Measurements from ENCODE around the gene EEF1AKMT2. TPM values are rescaled to one million over a fixed set of nuclear protein-coding genes. Genes with fewer than 3 reads are reported as not detected.

Gene EEF1AKMT2
- total RNA-seq, 1 donor = 20.3 TPM

- Histone ChIP-seq H3K79me2 (ENCODE audit: insufficient read depth, low read length) (peaks cover 4% of the 10 kb centered on the region), H3K4me2 (ENCODE audit: insufficient read depth, low read length) (no peak overlapping the region), H3K4me3 (ENCODE audit: insufficient read depth, low read length) (no peak overlapping the region), H3K4me1 (ENCODE audit: insufficient read depth, low read length) (no peaks in the 10 kb centered on the region), H4K20me1 (ENCODE audit: insufficient read depth, low read length) (peaks cover 25% of the 10 kb centered on the region), H3K9me3 (ENCODE audit: low read depth, low read length) (no peaks in the 10 kb centered on the region), H3K27ac (ENCODE audit: low read depth, low read length) (no peak overlapping the region), H3K36me3 (ENCODE audit: insufficient read depth, low read length) (peaks cover 6% of the 10 kb centered on the region), H2AFZ (ENCODE audit: low read length) (no peak overlapping the region), H3K27me3 (ENCODE audit: insufficient read depth, low read length) (no peaks in the 10 kb centered on the region)
- TF ChIP-seq CTCF (IDR thresholded peaks at IDR 0.05; ENCODE audit: extremely low read depth, low read depth, low read length) = no peak
- no peak for DNase-seq (ENCODE audit: insufficient read length, low spot score, missing footprints)
Observed at GRCh38 chr10:124709861-124710260, 81.8 kb downstream of the EEF1AKMT2 start.

GRCh38 chr10:124708922-124709520 lies 82.7 kb downstream of the EEF1AKMT2 start:
- DNase-seq (ENCODE audit: insufficient read length, low spot score, missing footprints) = no peak
- no peak overlapping the region for H2AFZ ChIP-seq (ENCODE audit: low read length)
- H3K79me2 ChIP-seq (ENCODE audit: insufficient read depth, low read length) = peaks cover 4% of the 10 kb centered on the region
- no peaks in the 10 kb centered on the region for H3K27me3 ChIP-seq (ENCODE audit: insufficient read depth, low read length)
- peaks cover 6% of the 10 kb centered on the region for H3K36me3 ChIP-seq (ENCODE audit: insufficient read depth, low read length)
- H3K27ac ChIP-seq (ENCODE audit: low read depth, low read length) = no peak overlapping the region
- peaks cover 25% of the 10 kb centered on the region for H4K20me1 ChIP-seq (ENCODE audit: insufficient read depth, low read length)
- H3K9me3 ChIP-seq (ENCODE audit: low read depth, low read length) = no peaks in the 10 kb centered on the region
- H3K4me3 ChIP-seq (ENCODE audit: insufficient read depth, low read length) = no peak overlapping the region
- H3K4me1 ChIP-seq (ENCODE audit: insufficient read depth, low read length) = no peaks in the 10 kb centered on the region
- H3K4me2 ChIP-seq (ENCODE audit: insufficient read depth, low read length) = no peak overlapping the region
- TF ChIP-seq CTCF (IDR thresholded peaks at IDR 0.05; ENCODE audit: extremely low read depth, low read depth, low read length) = no peak

- H3K27ac ChIP-seq (ENCODE audit: low read depth, low read length) = no peak overlapping the region
- H3K4me3 ChIP-seq (ENCODE audit: insufficient read depth, low read length) = no peak overlapping the region
- H3K9me3 ChIP-seq (ENCODE audit: low read depth, low read length) = no peaks in the 10 kb centered on the region
- H3K4me2 ChIP-seq (ENCODE audit: insufficient read depth, low read length) = no peak overlapping the region
- H3K27me3 ChIP-seq (ENCODE audit: insufficient read depth, low read length) = no peaks in the 10 kb centered on the region
- peaks cover 6% of the 10 kb centered on the region for H3K36me3 ChIP-seq (ENCODE audit: insufficient read depth, low read length)
- peaks cover 21% of the 10 kb centered on the region for H4K20me1 ChIP-seq (ENCODE audit: insufficient read depth, low read length)
- H3K4me1 ChIP-seq (ENCODE audit: insufficient read depth, low read length) = no peaks in the 10 kb centered on the region
- H2AFZ ChIP-seq (ENCODE audit: low read length) = no peak overlapping the region
- no peak for DNase-seq (ENCODE audit: insufficient read length, low spot score, missing footprints)
- TF ChIP-seq CTCF (IDR thresholded peaks at IDR 0.05; ENCODE audit: extremely low read depth, low read depth, low read length) = no peak
- H3K79me2 ChIP-seq (ENCODE audit: insufficient read depth, low read length) = peaks cover 4% of the 10 kb centered on the region
Observed at GRCh38 chr10:124708246-124708779, 83.4 kb downstream of the EEF1AKMT2 start.

Small RNA genes lying within 50 kb of the gene (small RNA-seq; reads per million reads assigned to genes)
- not detected for gene RF00019

Other genes with a start within 250 kb of the EEF1AKMT2 start
- 12.1 and 12.7 TPM in 2 replicates for gene FAM53B, start 47.5 kb downstream of the EEF1AKMT2 start, total RNA-seq
- 13.0 and 13.8 TPM in 2 replicates for gene ABRAXAS2, start 9.9 kb upstream of the EEF1AKMT2 start, total RNA-seq
- gene ZRANB1, start 150.2 kb upstream of the EEF1AKMT2 start, total RNA-seq = 34.7 and 35.9 TPM in 2 replicates

Measured in osteoblast (primary cell).